H9 (cell line): ENCODE data around the gene VOPP1. TPM values are rescaled to one million over a fixed set of nuclear protein-coding genes. Genes with fewer than 3 reads are reported as not detected.

Experiments used
- DNase-seq: peaks from one replicate; pipeline ENCODE4 v3.0.0-alpha.2; 2017
- H2AFZ ChIP-seq: one replicate; pipeline ENCODE4 v1.6.1; 2013; ENCODE audit warnings: mild to moderate bottlenecking, low read length, control low read depth, moderate library complexity
- H2AK5ac ChIP-seq: 2 replicates; pipeline ENCODE4 v1.6.1; 2013; ENCODE audit warnings: low read length, control low read depth, mixed read lengths; ENCODE audit not compliant: insufficient read length
- H2BK120ac ChIP-seq: one replicate; pipeline ENCODE4 v1.6.1; 2013; ENCODE audit warnings: low read depth, mild to moderate bottlenecking, low read length, control low read depth, inconsistent platforms; ENCODE audit not compliant: poor library complexity, severe bottlenecking
- H2BK12ac ChIP-seq: 2 replicates; pipeline ENCODE4 v1.6.1; 2013; ENCODE audit warnings: low read length, control low read depth, mixed read lengths, low read depth; ENCODE audit not compliant: insufficient read length
- H2BK15ac ChIP-seq: 2 replicates; pipeline ENCODE4 v1.6.1; 2013; ENCODE audit warnings: low read depth, low read length, control low read depth
- H2BK20ac ChIP-seq: one replicate; pipeline ENCODE4 v1.6.1; 2013; ENCODE audit warnings: low read depth, mild to moderate bottlenecking, low read length, control low read depth, inconsistent platforms; ENCODE audit not compliant: poor library complexity, severe bottlenecking
- H2BK5ac ChIP-seq: 2 replicates; pipeline ENCODE4 v1.6.1; 2013; ENCODE audit warnings: low read length, control low read depth, mixed read lengths; ENCODE audit not compliant: insufficient read length
- H3K14ac ChIP-seq: 2 replicates; pipeline ENCODE4 v1.6.1; 2013; ENCODE audit warnings: low read length, control low read depth; ENCODE audit not compliant: insufficient read depth
- H3K18ac ChIP-seq: 2 replicates; pipeline ENCODE4 v1.6.1; 2013; ENCODE audit warnings: low read depth, mild to moderate bottlenecking, mixed read lengths, low read length, control low read depth; ENCODE audit not compliant: insufficient read length
- H3K23ac ChIP-seq: 2 replicates; pipeline ENCODE4 v1.6.1; 2013; ENCODE audit warnings: low read length, control low read depth, mixed read lengths, low read depth; ENCODE audit not compliant: insufficient read length
- H3K23me2 ChIP-seq: 2 replicates; pipeline ENCODE4 v1.6.1; 2013; ENCODE audit warnings: low read depth, mild to moderate bottlenecking, mixed read lengths, low read length, control low read depth; ENCODE audit not compliant: insufficient read length, poor library complexity, severe bottlenecking
- H3K27ac ChIP-seq: 2 replicates; pipeline ENCODE4 v1.5.1; 2013; ENCODE audit warnings: low read length, control low read depth, mixed read lengths, low read depth; ENCODE audit not compliant: insufficient read length
- H3K27me3 ChIP-seq: 2 replicates; pipeline ENCODE4 v1.6.1; 2013; ENCODE audit warnings: low read length, control low read depth, inconsistent platforms; ENCODE audit not compliant: insufficient read depth
- H3K4ac ChIP-seq: 2 replicates; pipeline ENCODE4 v1.6.1; 2013; ENCODE audit warnings: low read depth, mild to moderate bottlenecking, control low read depth, inconsistent platforms, low read length, moderate library complexity
- H3K4me1 ChIP-seq: 2 replicates; pipeline ENCODE4 v1.6.1; 2013; ENCODE audit warnings: low read length, control low read depth, inconsistent platforms; ENCODE audit not compliant: insufficient read depth
- H3K4me2 ChIP-seq: 2 replicates; pipeline ENCODE4 v1.6.1; 2013; ENCODE audit warnings: low read length, control low read depth, mixed read lengths; ENCODE audit not compliant: insufficient read length, insufficient read depth
- H3K56ac ChIP-seq: 2 replicates; pipeline ENCODE4 v1.6.1; 2013; ENCODE audit warnings: low read depth, mild to moderate bottlenecking, mixed read lengths, low read length, control low read depth; ENCODE audit not compliant: insufficient read length
- H3K79me1 ChIP-seq: 2 replicates; pipeline ENCODE4 v1.6.1; 2013; ENCODE audit warnings: low read depth, mild to moderate bottlenecking, moderate library complexity, low read length, control low read depth, inconsistent platforms; ENCODE audit not compliant: insufficient read depth, poor library complexity, severe bottlenecking
- H3K79me2 ChIP-seq: 2 replicates; pipeline ENCODE4 v1.6.1; 2013; ENCODE audit warnings: low read length, control low read depth, inconsistent platforms; ENCODE audit not compliant: insufficient read depth
- H3K9ac ChIP-seq: 2 replicates; pipeline ENCODE4 v1.6.1; 2013; ENCODE audit warnings: low read length, control low read depth, mixed read lengths; ENCODE audit not compliant: insufficient read length; ENCODE audit errors: extremely low read depth
- H3K9me3 ChIP-seq: one replicate; pipeline ENCODE4 v1.6.1; 2013; ENCODE audit warnings: low read depth, low read length, inconsistent platforms; ENCODE audit not compliant: control insufficient read depth
- H3T11ph ChIP-seq: one replicate; pipeline ENCODE4 v1.6.1; 2013; ENCODE audit warnings: mild to moderate bottlenecking, low read length, control low read depth, inconsistent platforms
- H4K20me1 ChIP-seq: one replicate; pipeline ENCODE4 v1.6.1; 2013; ENCODE audit not compliant: control insufficient read depth, insufficient read length, insufficient read depth
- H4K5ac ChIP-seq: 2 replicates; pipeline ENCODE4 v1.6.1; 2013; ENCODE audit warnings: low read depth, mild to moderate bottlenecking, mixed read lengths, low read length, control low read depth; ENCODE audit not compliant: insufficient read length
- H4K8ac ChIP-seq: replicated peaks from 2 replicates; pipeline ENCODE4 v1.6.1; 2013; ENCODE audit warnings: low read length, control low read depth, mixed read lengths, low read depth; ENCODE audit not compliant: insufficient read length
- H4K91ac ChIP-seq: 2 replicates; pipeline ENCODE4 v1.6.1; 2013; ENCODE audit warnings: low read depth, mild to moderate bottlenecking, moderate library complexity, mixed read lengths, low read length, control low read depth; ENCODE audit not compliant: insufficient read length
- H3K27ac Mint-ChIP-seq, 3 experiments: 2 replicates in 2 of 3; 3 replicates in 1 of 3; pipeline ENCODE4 v1.8.0; 2020 to 2021; ENCODE audit warnings: mixed read lengths in 3 of 3, mild to moderate bottlenecking in 1 of 3, moderate library complexity in 1 of 3
- H3K27me3 Mint-ChIP-seq: 2 replicates; pipeline ENCODE4 v1.8.0; 2021; ENCODE audit warnings: low read depth, mild to moderate bottlenecking, moderate library complexity, mixed read lengths
- H3K36me3 Mint-ChIP-seq, 3 experiments: 2 replicates in 2 of 3; 3 replicates in 1 of 3; pipeline ENCODE4 v1.8.0; 2020 to 2021; ENCODE audit warnings: low read depth in 3 of 3, mixed read lengths in 3 of 3; ENCODE audit not compliant: insufficient read depth in 1 of 3
- H3K4me1 Mint-ChIP-seq, 2 experiments: 2 replicates each; pipeline ENCODE4 v1.8.0; 2020; ENCODE audit warnings: mixed read lengths in 2 of 2
- H3K4me3 Mint-ChIP-seq, 2 experiments: 2 replicates in 1 of 2; 3 replicates in 1 of 2; pipeline ENCODE4 v1.8.0; 2020 to 2021; ENCODE audit warnings: mild to moderate bottlenecking in 2 of 2, mixed read lengths in 2 of 2, moderate library complexity in 1 of 2
- H3K9me3 Mint-ChIP-seq, 2 experiments: 2 replicates in 1 of 2; 3 replicates in 1 of 2; pipeline ENCODE4 v1.8.0; 2020; ENCODE audit warnings: mild to moderate bottlenecking in 2 of 2, mixed read lengths in 2 of 2, moderate library complexity in 1 of 2
- WGBS: extraction: QIAGEN DNeasy Blood & Tissue Kit; methylation state at CpG from one replicate; pipeline ENCODE4 v1.1.7; 2013; ENCODE audit warnings: missing lambda C conversion rate, low lambda C conversion rate, mixed read lengths; ENCODE audit not compliant: insufficient read length; ENCODE audit errors: extremely low coverage; 5-methylcytosine and 5-hydroxymethylcytosine counted together
- total RNA-seq: library from RNA; stranded (reverse); gene quantifications from 2 replicates; pipeline ENCODE4 v1.2.1, GENCODE V29; 2021
- TF ChIP-seq, protein P1 (sequence below): fragments of 200-600 bp; sonication (generic); conservative IDR thresholded peaks from 3 replicates; pipeline ENCODE4 v1.8.0; 2021; ENCODE audit warnings: antibody characterized with exemption, mild to moderate bottlenecking

Gene VOPP1
- total RNA-seq, 1 experiment from 2014 or later, result 55.7 TPM

DNA sequence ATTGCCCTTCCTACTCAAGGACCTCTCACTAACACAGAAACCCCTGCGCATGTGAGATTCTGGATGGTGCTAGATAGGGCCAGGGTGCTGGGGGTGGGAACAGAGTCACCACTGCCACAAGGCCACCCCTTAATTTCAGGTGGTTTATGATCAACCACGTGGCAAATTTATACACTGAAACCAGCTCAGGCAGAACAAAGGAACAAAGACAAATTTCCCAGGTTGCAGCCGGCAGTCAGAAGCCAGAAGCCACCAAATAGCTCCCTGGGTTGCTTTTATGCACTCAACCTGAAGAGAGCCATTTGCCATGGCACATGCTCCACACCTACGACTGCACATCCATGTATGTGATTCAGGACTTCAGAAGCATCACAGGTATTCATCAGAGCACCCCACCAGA lies 2.5 kb downstream of the VOPP1 start:
- H3K79me1 ChIP-seq, result peaks cover 3% of the 10 kb centered on the region
- no peak overlapping the region for H2BK12ac ChIP-seq
- H2BK15ac ChIP-seq, result no peak overlapping the region
- H3K56ac ChIP-seq, result no peak overlapping the region
- H3K4me1 Mint-ChIP-seq, result peaks cover 71 to 75% of the 10 kb centered on the region in 2 experiments
- H3K27me3 Mint-ChIP-seq, result peaks cover 7% of the 10 kb centered on the region
- H3K9ac ChIP-seq, result no peak overlapping the region
- H3K27ac ChIP-seq, result no peak overlapping the region
- no peak overlapping the region for H2BK5ac ChIP-seq
- H3K23ac ChIP-seq, result no peak overlapping the region
- H2BK20ac ChIP-seq, result no peak overlapping the region
- H3K36me3 Mint-ChIP-seq, result peaks cover 0 to 2% (median 0%) of the 10 kb centered on the region in 3 experiments; a peak in 1 of 7 replicates
- H4K20me1 ChIP-seq, result no peaks in the 10 kb centered on the region
- no peak overlapping the region for H3K4ac ChIP-seq
- H4K91ac ChIP-seq, result no peak overlapping the region
- no peaks in the 10 kb centered on the region; the same call in 1 of the 2 replicates for H3K27me3 ChIP-seq
- H3K9me3 Mint-ChIP-seq, result no peaks in the 10 kb centered on the region
- no peak overlapping the region for H4K5ac ChIP-seq
- H4K8ac ChIP-seq, result no peak overlapping the region
- no peak overlapping the region for H3K14ac ChIP-seq
- peak; percentile 23 for DNase-seq
- H3T11ph ChIP-seq, result no peak overlapping the region
- peaks cover 5% of the 10 kb centered on the region for H3K23me2 ChIP-seq
- peaks cover 13% of the 10 kb centered on the region; the same call in 1 of the 2 replicates for H3K4me1 ChIP-seq
- H2AFZ ChIP-seq, result no peak overlapping the region
- TF ChIP-seq, protein P1, sequence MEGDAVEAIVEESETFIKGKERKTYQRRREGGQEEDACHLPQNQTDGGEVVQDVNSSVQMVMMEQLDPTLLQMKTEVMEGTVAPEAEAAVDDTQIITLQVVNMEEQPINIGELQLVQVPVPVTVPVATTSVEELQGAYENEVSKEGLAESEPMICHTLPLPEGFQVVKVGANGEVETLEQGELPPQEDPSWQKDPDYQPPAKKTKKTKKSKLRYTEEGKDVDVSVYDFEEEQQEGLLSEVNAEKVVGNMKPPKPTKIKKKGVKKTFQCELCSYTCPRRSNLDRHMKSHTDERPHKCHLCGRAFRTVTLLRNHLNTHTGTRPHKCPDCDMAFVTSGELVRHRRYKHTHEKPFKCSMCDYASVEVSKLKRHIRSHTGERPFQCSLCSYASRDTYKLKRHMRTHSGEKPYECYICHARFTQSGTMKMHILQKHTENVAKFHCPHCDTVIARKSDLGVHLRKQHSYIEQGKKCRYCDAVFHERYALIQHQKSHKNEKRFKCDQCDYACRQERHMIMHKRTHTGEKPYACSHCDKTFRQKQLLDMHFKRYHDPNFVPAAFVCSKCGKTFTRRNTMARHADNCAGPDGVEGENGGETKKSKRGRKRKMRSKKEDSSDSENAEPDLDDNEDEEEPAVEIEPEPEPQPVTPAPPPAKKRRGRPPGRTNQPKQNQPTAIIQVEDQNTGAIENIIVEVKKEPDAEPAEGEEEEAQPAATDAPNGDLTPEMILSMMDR, result no peak
- no peaks in the 10 kb centered on the region for H3K9me3 ChIP-seq
- H3K79me2 ChIP-seq, result peaks cover 13% of the 10 kb centered on the region; the same call in 1 of the 2 replicates
- H3K4me2 ChIP-seq, result no peak overlapping the region
- no peak overlapping the region for H2AK5ac ChIP-seq
- H3K18ac ChIP-seq, result no peak overlapping the region
- peak overlapping the region; percentile 34 to 86 (median 45); a peak in 2 of 7 replicates for H3K27ac Mint-ChIP-seq
- WGBS, result no CpG with 5 or more reads among the region's 4 CpGs
- H3K4me3 Mint-ChIP-seq, result peak overlapping the region; percentile 11 to 58; a peak in 4 of 5 replicates
- no peak overlapping the region for H2BK120ac ChIP-seq
